ENCODE data around the gene IL1RAPL1. TPM values are rescaled to one million over a fixed set of nuclear protein-coding genes. Genes with fewer than 3 reads are reported as not detected.

Gene IL1RAPL1
- total RNA-seq, 1 experiment from 2014 or later, result 1.7 TPM

DNA sequence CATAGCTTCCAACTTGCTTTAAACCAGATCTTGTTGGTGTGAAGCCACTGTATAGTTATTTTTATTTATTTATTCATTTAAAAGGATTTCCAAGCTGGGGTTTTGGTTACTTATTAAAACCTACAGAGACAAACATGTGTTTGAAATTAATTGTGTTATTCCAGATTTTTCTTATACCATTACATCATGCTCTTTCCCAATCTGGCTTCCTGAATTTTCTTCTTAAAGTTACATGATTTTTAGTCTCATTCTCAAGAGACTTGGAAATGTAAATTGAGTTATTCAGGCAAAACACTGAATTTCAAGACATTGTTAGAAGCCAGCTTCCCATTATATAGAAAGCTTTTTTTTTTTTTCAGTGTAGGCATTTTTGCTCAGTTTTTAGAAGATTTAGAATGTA, 381.9 kb downstream of the IL1RAPL1 start:
- no peak for DNase-seq (ENCODE audit: low read depth)

- DNase-seq (ENCODE audit: low read depth), result no peak
These were observed 392.6 kb downstream of the IL1RAPL1 start for GRCh38 chrX:28979877-28980276.

GRCh38 chrX:28981952-28982351, 394.7 kb downstream of the IL1RAPL1 start:
- no peak for DNase-seq (ENCODE audit: low read depth)

GRCh38 chrX:28988246-28988645, 401.0 kb downstream of the IL1RAPL1 start:
- DNase-seq (ENCODE audit: low read depth), result no peak

- DNase-seq (ENCODE audit: low read depth), result no peak
These were observed 410.6 kb downstream of the IL1RAPL1 start for GRCh38 chrX:28997706-28998463.

- DNase-seq (ENCODE audit: low read depth), result no peak
These were observed 411.4 kb downstream of the IL1RAPL1 start for GRCh38 chrX:28998609-28999135.

DNA sequence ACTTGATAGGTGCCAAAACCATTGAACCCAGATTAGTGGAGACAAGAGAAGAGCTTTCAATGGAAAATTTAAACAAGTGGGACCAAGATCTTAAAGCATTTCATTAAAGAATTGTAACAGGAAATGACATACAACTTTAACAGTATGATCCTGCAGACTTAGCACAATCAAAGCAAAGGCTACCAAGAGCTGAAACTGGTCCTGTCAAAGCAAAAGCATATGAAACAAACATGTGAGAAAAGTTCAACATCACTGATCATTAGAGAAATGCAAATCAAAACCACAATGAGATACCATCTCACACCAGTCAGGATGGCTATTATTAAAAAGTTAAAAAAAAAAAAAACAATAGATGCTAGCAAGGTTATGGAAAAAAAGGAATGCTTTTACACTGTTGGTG, 425.6 kb downstream of the IL1RAPL1 start:
- no peak for DNase-seq (ENCODE audit: low read depth)

- no peak for DNase-seq (ENCODE audit: low read depth)
These were observed 436.0 kb downstream of the IL1RAPL1 start for GRCh38 chrX:29023207-29023606.

DNA sequence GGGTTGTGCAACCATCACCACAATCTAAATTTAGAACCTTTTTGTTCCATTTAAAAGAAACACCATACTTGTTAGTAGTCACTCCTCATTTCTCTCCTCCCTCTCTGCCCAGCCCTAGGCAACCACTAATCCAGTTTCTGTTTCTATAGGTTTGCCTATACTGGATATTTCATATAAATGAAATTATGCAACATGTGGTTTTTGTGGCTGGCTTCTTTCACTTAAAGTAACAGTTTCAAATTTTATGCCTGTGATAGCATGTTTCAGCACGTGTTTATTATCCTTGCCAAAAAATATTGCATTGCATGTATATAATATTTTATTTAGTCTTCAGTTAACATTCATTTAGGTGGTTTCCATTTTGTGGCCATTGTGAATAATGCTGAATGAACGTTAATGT, 437.6 kb downstream of the IL1RAPL1 start:
- no peak for DNase-seq (ENCODE audit: low read depth)

DNA sequence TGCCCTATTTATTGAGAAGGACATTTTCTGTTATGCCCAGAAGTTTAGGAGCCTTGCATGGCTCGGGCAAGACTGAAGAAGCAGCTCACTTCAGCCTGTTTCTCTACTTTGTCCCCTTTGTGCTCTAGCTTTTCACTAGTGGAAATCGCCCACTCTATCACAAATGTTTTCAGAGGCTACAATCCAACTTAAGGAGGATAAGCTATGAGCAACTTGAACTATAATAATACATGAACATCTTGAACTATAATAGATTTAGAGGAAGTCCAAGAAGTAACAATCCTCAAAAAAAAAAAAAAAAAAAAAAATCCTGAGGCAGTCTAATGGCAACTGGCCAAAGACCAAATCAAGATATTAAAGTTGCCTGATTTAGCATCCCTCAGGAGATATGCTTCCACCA, 452.3 kb downstream of the IL1RAPL1 start:
- no peak for DNase-seq (ENCODE audit: low read depth)

DNA sequence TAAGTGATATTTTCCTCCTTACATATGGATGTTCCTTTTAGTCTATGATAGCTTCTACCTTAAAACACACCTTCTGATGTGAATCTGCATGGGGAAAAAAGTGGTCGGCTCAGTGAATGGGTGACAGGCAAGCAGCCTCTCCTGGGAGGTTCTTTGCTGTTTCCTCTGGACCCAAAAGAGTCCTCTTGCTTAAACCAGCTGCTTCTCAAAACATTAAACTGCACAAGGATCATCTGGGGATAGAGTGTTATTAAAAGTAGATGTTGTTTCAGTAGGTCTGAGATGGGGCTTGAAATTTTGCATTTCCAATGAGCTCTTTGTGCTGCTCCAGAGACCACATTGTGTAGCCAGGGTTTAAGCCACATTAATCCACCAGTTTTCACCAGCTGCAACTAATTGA, 452.9 kb downstream of the IL1RAPL1 start:
- no peak for DNase-seq (ENCODE audit: low read depth)

DNA sequence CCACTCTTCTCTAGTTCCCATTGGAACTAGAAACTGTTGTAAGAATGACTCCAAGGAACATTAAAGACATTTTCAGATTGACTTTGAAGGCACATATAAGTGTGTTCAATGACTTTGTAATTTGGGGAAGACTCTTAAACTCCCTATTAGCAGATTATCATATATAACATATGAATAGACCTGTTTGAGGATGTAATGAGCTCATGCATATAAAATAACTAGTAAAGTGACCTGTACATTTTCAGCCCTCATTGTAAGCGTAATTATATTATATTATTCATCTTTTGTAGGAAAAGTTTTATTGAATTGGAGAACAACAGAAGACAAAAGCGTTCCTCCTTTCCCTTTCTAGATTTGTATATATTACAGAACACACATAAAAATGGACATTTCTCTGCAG, 455.1 kb downstream of the IL1RAPL1 start:
- no peak for DNase-seq (ENCODE audit: low read depth)

DNA sequence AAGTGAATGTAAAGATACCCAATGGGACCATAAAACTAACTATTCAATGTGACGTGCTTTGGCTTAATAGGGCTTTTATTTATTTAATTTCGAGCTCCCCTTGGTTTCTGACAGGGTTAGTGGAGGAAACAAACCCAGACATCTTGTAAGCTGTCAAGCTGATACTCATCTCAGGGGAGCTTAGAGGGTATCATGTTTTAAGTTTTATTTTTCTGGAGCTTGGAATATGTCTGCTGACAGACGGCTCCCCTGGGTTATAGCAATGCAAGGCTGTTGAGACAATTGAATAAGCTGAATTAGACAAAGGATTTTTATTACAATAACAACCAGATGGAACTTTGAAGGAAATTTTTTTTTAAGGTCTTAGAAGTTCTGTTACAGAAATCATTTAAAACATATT, 456.5 kb downstream of the IL1RAPL1 start:
- DNase-seq (ENCODE audit: low read depth), result no peak

- no peak for DNase-seq (ENCODE audit: low read depth)
These were observed 457.4 kb downstream of the IL1RAPL1 start for GRCh38 chrX:29044423-29045184.

DNA sequence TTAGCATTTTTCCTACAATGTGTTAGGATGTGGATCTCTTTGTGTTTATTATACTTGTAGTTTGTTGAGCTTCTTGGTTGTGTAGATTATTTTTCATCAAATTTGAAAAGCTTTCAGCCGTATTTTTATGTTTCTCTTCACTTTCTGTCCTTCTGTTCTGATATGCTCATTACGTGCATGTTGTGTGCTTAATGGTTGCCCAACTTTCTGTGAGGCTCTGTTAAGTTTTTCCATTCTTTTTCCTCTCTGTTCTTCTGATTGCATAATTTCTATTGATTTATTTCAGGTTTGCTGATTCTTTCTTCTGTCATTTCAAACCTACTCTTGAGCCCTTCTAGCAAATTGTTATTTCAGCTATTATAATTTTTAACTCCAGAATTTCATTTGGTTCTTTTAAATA, 478.2 kb downstream of the IL1RAPL1 start:
- DNase-seq (ENCODE audit: low read depth), result no peak

- no peak for DNase-seq (ENCODE audit: low read depth)
These were observed 479.3 kb downstream of the IL1RAPL1 start for GRCh38 chrX:29066516-29066915.

- DNase-seq (ENCODE audit: low read depth), result no peak
These were observed 480.1 kb downstream of the IL1RAPL1 start for GRCh38 chrX:29067351-29067750.

GRCh38 chrX:29071525-29072320, 484.5 kb downstream of the IL1RAPL1 start:
- DNase-seq (ENCODE audit: low read depth), result no peak

DNA sequence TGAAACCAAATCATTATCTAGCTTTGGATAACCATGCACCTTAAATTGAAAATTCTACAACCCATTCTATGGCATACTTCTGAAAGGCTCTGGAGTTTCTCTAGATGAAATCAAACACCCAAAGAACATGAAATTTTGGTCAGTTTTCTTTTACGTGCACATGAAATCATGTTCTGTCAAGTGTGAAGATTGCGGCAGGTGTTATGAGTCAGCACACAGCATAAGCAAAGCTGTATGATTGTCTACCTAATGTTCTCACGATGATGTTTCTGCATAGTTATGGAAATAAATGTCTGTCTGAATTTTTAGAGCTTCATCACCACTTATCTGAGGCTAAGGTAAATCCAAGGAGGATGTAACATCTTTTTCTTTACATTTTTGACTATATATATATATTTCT, 495.3 kb downstream of the IL1RAPL1 start:
- DNase-seq (ENCODE audit: low read depth), result no peak

DNA sequence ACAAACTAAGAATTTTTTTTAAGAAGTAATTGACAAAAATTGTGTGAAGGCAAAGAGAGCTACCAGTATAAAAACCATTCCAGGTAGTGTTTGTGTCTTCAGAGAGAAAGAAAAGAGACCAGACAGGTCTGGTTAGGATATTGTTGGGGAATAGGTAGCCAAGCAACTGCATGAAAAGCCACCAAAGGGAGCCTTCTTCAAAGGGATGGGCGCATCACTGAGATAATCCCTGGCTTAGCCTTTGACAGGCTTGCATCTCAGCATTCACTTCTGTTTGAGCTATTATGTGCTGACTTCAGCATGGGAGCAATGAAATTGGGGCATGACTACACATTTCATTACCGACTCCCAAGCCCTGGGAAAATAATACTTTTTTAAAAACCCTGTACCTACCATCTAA, 496.6 kb downstream of the IL1RAPL1 start:
- DNase-seq (ENCODE audit: low read depth), result no peak

- no peak for DNase-seq (ENCODE audit: low read depth)
These were observed 503.6 kb downstream of the IL1RAPL1 start for GRCh38 chrX:29090811-29091210.

- no peak for DNase-seq (ENCODE audit: low read depth)
These were observed 520.0 kb downstream of the IL1RAPL1 start for GRCh38 chrX:29107231-29107630.

All from Daoy (cell line).